T-helper 17 cell (primary cell): Measurements from ENCODE around the gene MTMR10. TPM values are rescaled to one million over a fixed set of nuclear protein-coding genes. Genes with fewer than 3 reads are reported as not detected.

Experiments used
- ATAC-seq: fragments of 150-1000 bp; cut with Tn5 transposase; 2 replicates; pipeline ENCODE4 v1.10.0; 2021; ENCODE audit warnings: mild to moderate bottlenecking, moderate library complexity
- DNase-seq, 3 donors: peaks; one replicate each; pipeline versions ENCODE4 v3.0.0 to v3.0.0-alpha.2; 2020 to 2021
- H3K9me3 ChIP-seq: one replicate; pipeline ENCODE4 v1.7.0; 2013; ENCODE audit warnings: low read length, mild to moderate bottlenecking; ENCODE audit not compliant: control insufficient read depth, poor library complexity, severe bottlenecking
- H3K27ac Mint-ChIP-seq: one replicate; pipeline ENCODE4 v1.8.0; 2022; ENCODE audit warnings: mild to moderate bottlenecking, moderate library complexity, mixed read lengths
- H3K27me3 Mint-ChIP-seq: one replicate; pipeline ENCODE4 v1.8.0; 2022; ENCODE audit warnings: mixed read lengths
- H3K36me3 Mint-ChIP-seq: one replicate; pipeline ENCODE4 v1.8.0; 2022; ENCODE audit warnings: low read depth, mixed read lengths
- H3K4me1 Mint-ChIP-seq: one replicate; pipeline ENCODE4 v1.8.0; 2022; ENCODE audit warnings: mild to moderate bottlenecking, mixed read lengths
- H3K4me3 Mint-ChIP-seq: one replicate; pipeline ENCODE4 v1.8.0; 2022; ENCODE audit warnings: mild to moderate bottlenecking, moderate library complexity, mixed read lengths
- total RNA-seq, 4 donors: library from RNA in 2 of 4; stranded (reverse) in 2 of 4; gene quantifications; one replicate each; pipeline ENCODE4 v1.2.3 and lab custom pipeline; 2022 to 2026

MTMR10 gene
- total RNA-seq, 2 donors from 2014 or later, result 33.3 to 38.6 TPM

DNA sequence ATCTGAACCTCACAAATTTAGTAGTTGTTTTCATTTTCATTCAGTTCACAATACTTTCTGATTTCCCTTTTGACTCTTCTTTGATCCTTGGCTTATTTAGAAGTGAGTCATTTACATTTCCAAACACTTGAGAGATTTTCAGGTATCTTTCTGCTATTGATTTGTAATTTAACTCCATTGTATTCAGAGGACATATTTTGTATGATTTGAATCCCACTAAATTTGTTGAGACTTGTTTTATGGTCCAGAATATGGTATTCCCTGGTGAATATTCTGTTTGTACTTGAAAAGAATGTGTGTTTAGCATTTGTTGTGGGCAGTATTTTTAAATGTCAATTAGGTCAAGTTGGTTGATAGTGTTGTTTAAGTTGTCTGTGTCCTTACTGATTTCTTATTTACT lies 58.1 kb downstream of the MTMR10 start:
- Mint-ChIP-seq H3K27ac (peak overlapping the region; percentile 62), H3K27me3 (no peaks in the 10 kb centered on the region), H3K4me3 (no peak overlapping the region)

DNA sequence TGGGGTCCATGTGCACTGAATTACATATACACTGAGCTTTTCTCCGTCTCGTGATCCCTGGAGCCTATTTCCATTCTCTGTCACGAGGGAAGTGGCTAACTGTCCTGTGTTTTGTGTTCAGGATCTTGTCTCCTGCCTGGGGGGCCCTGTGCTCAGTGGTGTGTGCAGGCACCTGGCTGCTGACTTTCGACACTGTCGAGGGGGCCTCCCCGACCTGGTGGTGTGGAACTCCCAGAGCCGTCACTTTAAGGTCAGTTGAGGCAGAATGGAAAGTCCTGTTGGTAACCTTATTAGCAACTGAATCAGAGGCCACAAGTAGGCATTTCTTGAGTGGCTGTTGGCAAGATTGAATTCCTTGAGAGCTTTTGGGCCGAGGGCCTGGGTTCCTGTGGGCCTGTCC lies 61.0 kb downstream of the MTMR10 start:
- no peaks in the 10 kb centered on the region for H3K27me3 Mint-ChIP-seq
- peaks cover 8% of the 10 kb centered on the region for H3K4me1 Mint-ChIP-seq
- H3K4me3 Mint-ChIP-seq, result no peak overlapping the region
- H3K9me3 ChIP-seq, result no peaks in the 10 kb centered on the region
- H3K36me3 Mint-ChIP-seq, result peaks cover 10% of the 10 kb centered on the region
- ATAC-seq (no peak), DNase-seq (no peak)
- H3K27ac Mint-ChIP-seq, result no peak overlapping the region

More for the DNA sequence above, 58.1 kb downstream of the MTMR10 start:
- ATAC-seq (no peak), DNase-seq (no peak)
- no peaks in the 10 kb centered on the region for H3K9me3 ChIP-seq
- Mint-ChIP-seq H3K36me3 (peaks cover 9% of the 10 kb centered on the region), H3K4me1 (peaks cover 10% of the 10 kb centered on the region)

DNA sequence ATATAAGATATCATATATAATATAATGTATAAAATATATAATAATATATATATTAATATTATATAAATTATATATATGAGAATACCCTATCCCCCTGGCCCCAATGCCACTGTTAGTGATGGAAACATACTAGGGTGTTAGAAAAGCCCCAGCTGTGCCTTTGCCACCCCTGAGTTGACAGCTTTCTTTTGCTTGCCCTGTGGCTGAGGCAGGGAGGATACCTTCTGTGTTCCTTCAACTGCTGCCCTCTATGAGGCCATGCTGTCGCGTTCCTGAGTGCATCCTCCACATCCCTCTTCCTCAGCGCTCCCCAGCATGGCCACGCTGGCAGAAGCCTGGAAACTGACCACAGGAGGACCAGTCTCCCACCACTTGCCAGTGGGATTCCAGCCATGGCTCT lies 61.4 kb downstream of the MTMR10 start:
- Mint-ChIP-seq H3K4me1 (peaks cover 8% of the 10 kb centered on the region), H3K27me3 (no peaks in the 10 kb centered on the region), H3K27ac (no peak overlapping the region), H3K36me3 (peaks cover 10% of the 10 kb centered on the region), H3K4me3 (no peak overlapping the region)
- no peaks in the 10 kb centered on the region for H3K9me3 ChIP-seq
- DNase-seq (no peak), ATAC-seq (no peak)

DNA sequence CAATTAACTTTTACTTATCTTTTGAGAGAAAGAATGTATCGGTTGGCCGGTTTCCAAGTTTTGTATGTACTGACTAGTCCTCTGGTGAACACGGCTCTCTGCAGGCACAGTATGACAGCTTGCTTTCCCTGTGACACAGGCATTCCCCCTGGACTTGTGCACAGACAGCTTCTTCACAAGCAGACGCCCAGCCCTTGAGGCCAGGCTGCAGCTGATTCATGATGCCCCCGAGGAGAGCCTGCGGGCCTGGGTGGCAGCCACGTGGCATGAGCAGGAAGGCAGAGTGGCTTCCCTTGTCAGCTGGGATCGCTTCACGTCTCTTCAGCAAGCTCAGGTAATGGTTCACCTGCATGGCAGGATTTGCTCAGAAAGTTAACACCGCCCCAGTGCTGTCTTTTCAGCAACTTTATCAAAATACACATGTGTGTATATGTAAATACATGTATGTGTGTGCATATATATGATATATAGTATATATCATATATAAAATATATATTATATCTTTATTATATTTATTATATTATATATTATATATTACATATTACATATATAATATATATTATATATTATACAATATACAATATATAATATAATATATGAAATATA lies 62.3 kb downstream of the MTMR10 start:
- no peak for DNase-seq
- Mint-ChIP-seq H3K4me1 (peaks cover 8% of the 10 kb centered on the region), H3K27ac (no peak overlapping the region), H3K4me3 (no peak overlapping the region), H3K36me3 (peaks cover 9% of the 10 kb centered on the region), H3K27me3 (no peaks in the 10 kb centered on the region)
- H3K9me3 ChIP-seq, result no peaks in the 10 kb centered on the region
- no peak for ATAC-seq

DNA sequence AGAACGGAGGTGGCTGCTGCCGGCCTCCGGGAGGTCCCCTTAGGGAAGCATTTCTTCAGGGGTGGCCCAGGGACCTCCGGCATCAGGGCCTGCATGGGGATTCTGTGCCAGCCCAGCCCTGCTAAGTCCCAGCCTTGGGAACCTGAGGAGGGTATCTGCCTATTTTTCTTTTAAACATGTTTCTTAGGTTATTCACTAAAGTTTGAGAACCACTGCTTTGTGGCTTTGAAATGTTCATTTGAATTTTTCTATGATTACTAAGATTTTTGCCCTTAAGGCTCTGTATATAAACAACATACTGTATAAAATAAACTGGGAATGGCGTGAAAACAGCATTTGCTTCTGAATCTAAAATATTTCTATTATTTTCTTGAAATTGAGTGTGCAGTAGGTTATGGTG lies 63.4 kb downstream of the MTMR10 start:
- no peaks in the 10 kb centered on the region for H3K9me3 ChIP-seq
- H3K36me3 Mint-ChIP-seq, result peaks cover 13% of the 10 kb centered on the region
- ATAC-seq, result no peak
- no peak for DNase-seq
- H3K4me1 Mint-ChIP-seq, result peaks cover 4% of the 10 kb centered on the region
- H3K27me3 Mint-ChIP-seq, result no peaks in the 10 kb centered on the region
- no peak overlapping the region for H3K4me3 Mint-ChIP-seq
- H3K27ac Mint-ChIP-seq, result no peak overlapping the region

DNA sequence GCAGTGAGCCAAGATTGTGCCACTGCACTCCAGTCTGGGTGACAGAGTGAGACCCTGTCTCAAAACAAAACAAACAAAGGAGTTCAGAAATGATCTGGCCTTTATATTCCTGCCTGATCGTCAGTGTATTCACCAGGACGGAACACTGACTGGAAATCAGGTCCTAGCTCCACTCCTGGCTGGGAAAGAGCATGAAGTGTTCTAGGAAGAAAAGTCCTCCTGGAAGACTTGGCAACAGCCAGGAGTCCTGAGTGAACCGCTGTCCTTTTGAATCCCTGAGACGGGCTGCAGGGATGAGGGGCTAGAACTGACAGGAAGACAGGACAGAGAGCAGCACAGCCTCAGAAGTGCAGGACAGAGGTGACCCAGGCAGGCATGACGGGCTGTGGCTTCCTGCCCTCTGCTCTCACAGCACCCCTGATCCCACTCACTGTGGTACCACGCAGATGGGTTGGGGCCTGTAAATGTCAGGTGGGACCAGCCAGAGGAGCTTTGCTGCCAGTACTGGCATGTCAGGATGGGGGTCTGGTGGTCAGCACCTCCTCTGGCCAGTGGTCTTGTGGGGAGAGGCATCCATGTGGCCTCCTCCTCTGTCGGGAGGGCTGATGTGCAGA lies 64.2 kb downstream of the MTMR10 start:
- Mint-ChIP-seq H3K36me3 (peaks cover 11% of the 10 kb centered on the region), H3K27ac (no peak overlapping the region), H3K4me1 (peaks cover under 1% of the 10 kb centered on the region), H3K27me3 (no peaks in the 10 kb centered on the region), H3K4me3 (no peak overlapping the region)
- DNase-seq, result no peak
- ATAC-seq, result no peak
- H3K9me3 ChIP-seq, result no peaks in the 10 kb centered on the region

DNA sequence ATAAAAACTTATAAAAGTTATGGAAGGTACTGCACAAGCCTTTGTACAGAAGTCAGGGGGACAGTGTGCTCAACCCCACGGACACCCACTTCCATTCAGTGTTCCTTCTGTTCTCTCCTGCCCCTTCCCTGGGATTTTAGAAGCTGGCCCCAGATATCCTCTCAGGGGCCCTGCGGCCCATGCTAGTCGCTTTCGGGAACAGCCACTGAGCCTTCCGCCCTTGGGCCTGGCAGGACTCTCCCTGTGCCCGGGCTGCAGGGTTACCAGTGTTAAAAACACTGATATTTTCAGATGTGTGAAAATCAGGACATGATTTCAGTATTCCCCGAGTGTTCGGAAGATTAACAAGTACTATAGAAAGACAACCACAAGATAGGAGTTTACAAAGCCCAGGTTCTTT lies 65.3 kb downstream of the MTMR10 start:
- peaks cover 11% of the 10 kb centered on the region for H3K36me3 Mint-ChIP-seq
- no peak for ATAC-seq
- no peaks in the 10 kb centered on the region for H3K4me1 Mint-ChIP-seq
- no peak overlapping the region for H3K4me3 Mint-ChIP-seq
- no peak for DNase-seq
- no peaks in the 10 kb centered on the region for H3K9me3 ChIP-seq
- peak overlapping the region; percentile 75 for H3K27ac Mint-ChIP-seq
- no peaks in the 10 kb centered on the region for H3K27me3 Mint-ChIP-seq

DNA sequence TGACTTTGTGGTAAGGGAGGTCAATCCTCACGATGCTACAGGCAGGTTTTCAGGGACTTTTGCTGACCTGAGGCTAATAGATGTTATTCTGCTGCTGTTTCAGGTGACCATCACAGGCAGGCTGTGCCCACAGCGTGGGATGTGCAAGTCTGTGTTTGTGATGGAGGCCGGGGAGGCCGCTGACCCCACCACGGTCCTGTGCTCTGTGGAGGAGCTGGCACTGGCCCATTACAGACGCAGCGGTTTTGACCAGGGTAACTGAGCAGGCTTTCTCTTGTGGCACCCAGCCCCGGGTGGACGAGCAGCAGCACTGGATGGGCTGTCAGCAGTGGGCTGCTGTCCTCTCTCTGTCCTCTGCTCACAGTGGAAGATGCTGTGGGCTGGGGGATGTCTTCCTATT lies 65.7 kb downstream of the MTMR10 start:
- Mint-ChIP-seq H3K36me3 (peaks cover 11% of the 10 kb centered on the region), H3K27me3 (no peaks in the 10 kb centered on the region), H3K4me3 (no peak overlapping the region), H3K27ac (peak overlapping the region; percentile 75), H3K4me1 (no peaks in the 10 kb centered on the region)
- ATAC-seq (no peak), DNase-seq (no peak)
- no peaks in the 10 kb centered on the region for H3K9me3 ChIP-seq

DNA sequence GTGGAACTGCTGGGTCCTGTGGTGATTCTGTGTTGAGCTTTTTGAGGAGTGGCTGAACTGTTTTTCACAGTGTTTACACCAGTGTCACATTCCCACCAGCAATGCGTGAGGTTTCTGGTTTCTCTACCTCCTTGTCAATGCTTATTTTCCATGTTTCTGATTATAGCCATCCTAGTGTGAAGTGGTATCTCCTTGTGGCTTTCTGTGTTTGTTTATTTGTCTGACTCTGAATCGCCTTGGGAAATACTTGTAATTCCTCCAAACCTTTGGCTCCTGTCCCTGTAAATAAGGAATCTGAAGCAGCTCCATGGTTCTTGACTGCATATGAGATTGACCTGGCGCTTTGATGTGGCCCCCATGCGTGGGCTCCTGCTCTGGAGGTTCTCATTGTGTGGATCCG lies 67.1 kb downstream of the MTMR10 start:
- Mint-ChIP-seq H3K4me3 (no peak overlapping the region), H3K4me1 (peaks cover 2% of the 10 kb centered on the region), H3K27me3 (no peaks in the 10 kb centered on the region), H3K27ac (no peak overlapping the region), H3K36me3 (peaks cover 9% of the 10 kb centered on the region)
- DNase-seq (no peak), ATAC-seq (no peak)
- no peaks in the 10 kb centered on the region for H3K9me3 ChIP-seq

DNA sequence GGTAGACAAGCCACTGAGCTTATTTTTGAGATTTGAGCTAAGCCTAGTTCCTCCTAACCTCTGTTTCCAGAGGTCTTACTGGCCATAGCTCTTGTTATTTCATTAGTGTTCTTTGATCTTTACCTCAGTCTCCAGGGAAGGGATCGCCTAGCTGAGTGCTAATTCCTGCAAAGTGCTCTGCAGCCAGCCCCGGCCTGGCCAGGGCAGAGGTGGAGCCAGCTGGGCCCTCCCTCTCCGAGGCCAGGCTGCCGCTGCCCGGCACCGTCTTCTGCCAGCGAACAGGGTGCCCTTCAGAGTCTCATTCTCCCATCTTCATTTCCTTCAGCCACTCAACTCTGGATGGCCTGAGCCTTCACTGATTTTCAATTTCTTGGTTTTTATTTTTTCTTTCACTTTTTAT lies 68.0 kb downstream of the MTMR10 start:
- H3K9me3 ChIP-seq, result no peaks in the 10 kb centered on the region
- Mint-ChIP-seq H3K27ac (no peak overlapping the region), H3K27me3 (no peaks in the 10 kb centered on the region), H3K4me3 (no peak overlapping the region), H3K4me1 (peaks cover 2% of the 10 kb centered on the region), H3K36me3 (peaks cover 9% of the 10 kb centered on the region)
- DNase-seq (no peak), ATAC-seq (no peak)

DNA sequence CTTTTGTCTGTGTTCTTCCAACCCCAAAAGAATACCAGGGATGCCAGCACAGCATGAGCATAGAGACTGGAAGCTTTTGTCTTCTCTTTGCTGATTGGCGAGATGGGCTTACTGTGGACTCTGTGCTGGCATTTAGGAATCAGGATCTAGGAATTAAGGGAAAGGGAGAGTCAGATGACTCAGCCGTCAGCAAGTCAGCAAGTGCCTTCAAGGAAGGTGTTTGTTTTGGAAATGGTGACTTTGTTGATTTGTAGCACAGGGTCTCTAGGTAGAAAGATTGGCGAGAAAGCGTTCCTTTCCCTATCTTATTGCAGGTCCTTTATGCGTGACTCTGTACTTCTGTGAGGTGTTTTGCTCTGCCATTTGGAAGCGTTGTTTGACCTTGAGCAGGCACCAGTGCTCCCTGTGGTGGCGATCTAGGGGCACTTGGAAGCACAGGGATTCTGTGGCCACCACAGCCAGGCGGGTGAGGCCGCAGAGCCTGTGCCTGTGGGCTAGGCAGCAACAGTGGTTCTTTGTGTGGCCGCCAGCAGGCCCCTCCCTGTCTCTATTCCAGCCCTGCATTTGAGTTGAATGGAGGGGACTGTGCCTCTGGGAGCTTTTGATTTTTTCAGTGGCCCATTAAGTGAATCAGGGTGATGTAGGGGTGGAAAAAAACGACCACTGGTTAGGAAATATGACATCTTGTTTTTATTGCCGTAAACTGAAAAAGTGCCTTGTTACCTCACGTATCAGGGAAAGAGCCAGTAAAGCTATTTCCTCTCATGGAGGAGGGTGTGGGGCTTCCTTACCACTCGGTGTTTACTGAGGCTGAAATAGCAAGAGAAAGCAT lies 68.7 kb downstream of the MTMR10 start:
- H3K9me3 ChIP-seq, result no peaks in the 10 kb centered on the region
- H3K4me1 Mint-ChIP-seq, result peaks cover 2% of the 10 kb centered on the region
- H3K27me3 Mint-ChIP-seq, result no peaks in the 10 kb centered on the region
- H3K27ac Mint-ChIP-seq, result peak overlapping the region; percentile 24
- ATAC-seq (no peak), DNase-seq (no peak)
- H3K36me3 Mint-ChIP-seq, result peaks cover 9% of the 10 kb centered on the region
- no peak overlapping the region for H3K4me3 Mint-ChIP-seq

DNA sequence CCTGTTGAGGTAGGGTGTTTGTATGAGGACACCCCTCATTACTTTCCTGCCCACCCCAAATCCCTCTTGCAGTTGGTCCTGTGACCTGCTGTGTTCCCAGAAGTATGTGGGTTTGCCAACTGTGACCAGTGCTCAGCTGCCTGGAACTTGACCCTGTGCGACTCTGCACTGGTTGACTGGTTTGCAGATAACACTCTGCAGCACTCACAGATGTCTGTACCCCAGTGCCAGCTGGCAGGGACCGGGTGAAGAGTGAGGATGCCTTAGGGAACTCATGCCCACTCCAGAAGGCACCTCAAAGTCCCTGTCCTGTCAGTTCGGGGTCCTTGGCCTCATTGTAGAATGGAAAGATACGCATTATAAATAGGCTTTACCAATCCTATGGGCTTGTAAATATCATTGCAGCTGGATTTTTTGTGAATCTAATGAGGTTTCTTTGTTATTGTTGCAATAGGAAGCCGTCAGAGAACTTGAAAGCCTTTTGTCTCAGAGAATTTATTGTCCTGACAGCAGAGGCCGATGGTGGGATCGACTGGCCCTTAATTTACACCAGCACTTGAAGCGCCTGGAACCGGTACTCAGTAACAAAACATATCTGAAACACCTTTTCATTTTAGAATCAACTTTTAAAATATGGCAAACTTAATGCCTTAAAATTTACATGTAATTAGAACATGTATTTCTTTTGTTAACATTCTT lies 69.5 kb downstream of the MTMR10 start:
- no peaks in the 10 kb centered on the region for H3K27me3 Mint-ChIP-seq
- no peak for DNase-seq
- H3K36me3 Mint-ChIP-seq, result peaks cover 11% of the 10 kb centered on the region
- H3K4me1 Mint-ChIP-seq, result peaks cover 5% of the 10 kb centered on the region
- ATAC-seq, result no peak
- no peak overlapping the region for H3K27ac Mint-ChIP-seq
- no peak overlapping the region for H3K4me3 Mint-ChIP-seq
- no peaks in the 10 kb centered on the region for H3K9me3 ChIP-seq

DNA sequence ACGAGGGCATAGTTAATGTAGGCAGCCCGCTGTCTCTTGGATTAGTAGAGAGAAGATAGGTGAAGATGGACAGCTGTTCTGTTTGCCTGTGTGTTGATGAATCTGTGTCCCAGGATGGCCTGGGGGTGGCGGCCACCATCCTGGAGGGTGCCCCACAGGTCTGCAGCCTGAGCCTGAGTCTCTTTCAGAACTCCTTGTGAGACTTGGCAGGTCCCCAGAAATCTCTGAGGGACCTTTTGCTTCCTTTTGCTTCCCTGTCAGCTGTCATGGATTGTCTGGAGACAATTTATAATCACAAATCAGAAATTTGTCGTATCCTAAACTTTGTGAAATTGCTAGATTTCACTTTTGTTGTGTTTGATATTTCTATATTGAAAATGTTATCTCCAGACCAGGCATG lies 70.3 kb downstream of the MTMR10 start:
- H3K27ac Mint-ChIP-seq, result no peak overlapping the region
- H3K36me3 Mint-ChIP-seq, result peaks cover 10% of the 10 kb centered on the region
- H3K9me3 ChIP-seq, result no peaks in the 10 kb centered on the region
- H3K4me3 Mint-ChIP-seq, result no peak overlapping the region
- no peaks in the 10 kb centered on the region for H3K27me3 Mint-ChIP-seq
- H3K4me1 Mint-ChIP-seq, result peaks cover 9% of the 10 kb centered on the region
- ATAC-seq, result no peak
- DNase-seq, result no peak
